Lower leg skin (tissue), 3 donors: ENCODE results near the gene DCLRE1A.

Source experiments
- POLR2A ChIP-seq, 2 donors: fragments of 450-650 bp; IDR thresholded peaks; one replicate each; pipeline ENCODE4 v1.6.1; 2016 to 2017; ENCODE audit warnings: antibody characterized with exemption in 2 of 2, mild to moderate bottlenecking in 1 of 2, moderate library complexity in 1 of 2
- TF ChIP-seq, protein P1 (sequence below), 3 donors: fragments of 450-650 bp; IDR thresholded peaks; one replicate each; pipeline ENCODE4 v1.5.1; 2016; ENCODE audit warnings: antibody characterized with exemption in 3 of 3, mild to moderate bottlenecking in 3 of 3, moderate library complexity in 2 of 3

- TF ChIP-seq, protein P1, sequence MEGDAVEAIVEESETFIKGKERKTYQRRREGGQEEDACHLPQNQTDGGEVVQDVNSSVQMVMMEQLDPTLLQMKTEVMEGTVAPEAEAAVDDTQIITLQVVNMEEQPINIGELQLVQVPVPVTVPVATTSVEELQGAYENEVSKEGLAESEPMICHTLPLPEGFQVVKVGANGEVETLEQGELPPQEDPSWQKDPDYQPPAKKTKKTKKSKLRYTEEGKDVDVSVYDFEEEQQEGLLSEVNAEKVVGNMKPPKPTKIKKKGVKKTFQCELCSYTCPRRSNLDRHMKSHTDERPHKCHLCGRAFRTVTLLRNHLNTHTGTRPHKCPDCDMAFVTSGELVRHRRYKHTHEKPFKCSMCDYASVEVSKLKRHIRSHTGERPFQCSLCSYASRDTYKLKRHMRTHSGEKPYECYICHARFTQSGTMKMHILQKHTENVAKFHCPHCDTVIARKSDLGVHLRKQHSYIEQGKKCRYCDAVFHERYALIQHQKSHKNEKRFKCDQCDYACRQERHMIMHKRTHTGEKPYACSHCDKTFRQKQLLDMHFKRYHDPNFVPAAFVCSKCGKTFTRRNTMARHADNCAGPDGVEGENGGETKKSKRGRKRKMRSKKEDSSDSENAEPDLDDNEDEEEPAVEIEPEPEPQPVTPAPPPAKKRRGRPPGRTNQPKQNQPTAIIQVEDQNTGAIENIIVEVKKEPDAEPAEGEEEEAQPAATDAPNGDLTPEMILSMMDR (IDR thresholded peaks at IDR 0.05), result no peak
- TF ChIP-seq POLR2A (IDR thresholded peaks at IDR 0.05), result no peak
These were observed 2.7 kb upstream of the DCLRE1A start for GRCh38 chr10:113856563-113856962.
